ENCODE measurements around the gene SH2D4B.

SH2D4B gene

GRCh38 chr10:80664071-80664680 lies 126.5 kb downstream of the SH2D4B start:
- Histone ChIP-seq H3K27me3 (ENCODE audit: insufficient read depth, low read length) (no peaks in the 10 kb centered on the region; the same call in 1 of the 2 replicates), H3K4me1 (ENCODE audit: insufficient read depth, low read length) (no peaks in the 10 kb centered on the region), H3K4me3 (ENCODE audit: low read length) (no peak overlapping the region), H3K27ac (ENCODE audit: low read length) (no peak overlapping the region), H3K9me3 (ENCODE audit: insufficient read depth, low read depth, low read length) (no peaks in the 10 kb centered on the region), H3K36me3 (ENCODE audit: insufficient read depth, low read depth, low read length) (no peaks in the 10 kb centered on the region), H3K9ac (ENCODE audit: low read depth, low read length) (no peak overlapping the region)

DNA sequence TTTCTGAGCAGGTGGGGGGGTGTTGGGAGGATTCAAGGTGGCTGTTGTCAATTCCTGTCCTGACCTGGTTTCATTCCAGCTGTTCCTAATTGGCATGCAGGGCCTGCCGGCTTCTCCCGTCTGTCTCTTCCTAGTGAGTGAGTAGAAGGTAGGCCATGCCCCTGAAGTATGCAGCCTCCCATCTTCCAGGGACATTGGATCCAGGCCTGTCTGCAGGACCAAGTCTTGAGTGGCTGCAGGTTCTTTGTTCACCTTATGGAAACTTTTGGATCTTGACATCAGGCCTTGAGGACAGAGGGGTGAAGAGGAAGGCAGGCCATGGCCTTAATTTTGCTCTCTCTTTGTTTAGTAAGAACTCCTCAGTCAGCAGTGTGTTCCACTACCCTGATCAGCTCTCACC lies 131.8 kb downstream of the SH2D4B start:
- H3K4me1 ChIP-seq (ENCODE audit: insufficient read depth, low read length), result no peaks in the 10 kb centered on the region
- H3K27me3 ChIP-seq (ENCODE audit: insufficient read depth, low read length), result no peaks in the 10 kb centered on the region; the same call in 1 of the 2 replicates
- H3K36me3 ChIP-seq (ENCODE audit: insufficient read depth, low read depth, low read length), result no peaks in the 10 kb centered on the region
- no peak overlapping the region for H3K9ac ChIP-seq (ENCODE audit: low read depth, low read length)
- no peak overlapping the region for H3K27ac ChIP-seq (ENCODE audit: low read length)
- no peaks in the 10 kb centered on the region for H3K9me3 ChIP-seq (ENCODE audit: insufficient read depth, low read depth, low read length)
- H3K4me3 ChIP-seq (ENCODE audit: low read length), result no peak overlapping the region

DNA sequence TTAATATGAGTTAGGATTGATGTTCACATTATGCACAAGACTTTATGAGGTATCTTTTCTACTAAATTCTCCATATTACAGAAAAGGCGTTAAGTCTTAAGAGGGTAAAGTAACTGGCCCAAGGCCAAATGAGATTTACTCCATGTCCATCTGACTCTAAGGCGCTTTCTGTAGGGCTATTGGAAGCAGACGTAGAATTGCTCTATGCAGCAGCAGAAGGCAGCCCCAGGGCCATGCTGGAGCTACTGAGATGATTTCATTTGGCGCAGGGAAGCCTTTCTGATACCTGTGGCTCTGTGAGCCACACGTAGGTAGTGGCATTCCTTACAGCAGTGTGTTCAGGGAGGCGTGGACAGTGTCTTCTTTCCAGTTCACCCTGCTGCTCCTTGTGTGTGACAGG lies 133.1 kb downstream of the SH2D4B start:
- Histone ChIP-seq H3K9me3 (ENCODE audit: insufficient read depth, low read depth, low read length) (no peaks in the 10 kb centered on the region), H3K4me3 (ENCODE audit: low read length) (no peak overlapping the region), H3K36me3 (ENCODE audit: insufficient read depth, low read depth, low read length) (no peaks in the 10 kb centered on the region), H3K27me3 (ENCODE audit: insufficient read depth, low read length) (no peaks in the 10 kb centered on the region; the same call in 1 of the 2 replicates), H3K27ac (ENCODE audit: low read length) (no peak overlapping the region), H3K9ac (ENCODE audit: low read depth, low read length) (no peak overlapping the region), H3K4me1 (ENCODE audit: insufficient read depth, low read length) (no peaks in the 10 kb centered on the region)

DNA sequence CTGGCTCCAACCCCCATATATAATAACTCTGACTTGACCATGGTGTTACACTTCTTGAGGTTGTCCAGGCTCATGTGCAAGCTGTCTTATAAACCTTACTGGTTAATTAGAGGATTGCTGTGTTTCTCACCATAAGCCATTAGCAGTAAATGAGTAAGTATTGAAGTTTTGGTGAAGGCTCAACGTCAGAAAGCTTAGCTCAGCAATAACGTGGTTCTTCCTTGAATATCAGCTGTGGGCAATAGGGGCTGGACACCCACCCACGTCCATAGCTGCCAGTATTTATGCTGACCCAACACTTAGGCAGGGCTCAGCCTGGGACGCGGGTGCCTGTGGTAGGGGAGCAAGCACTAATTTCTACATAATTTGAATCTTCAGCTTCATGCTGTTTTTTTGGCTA lies 134.1 kb downstream of the SH2D4B start:
- H3K9ac ChIP-seq (ENCODE audit: low read depth, low read length), result no peak overlapping the region
- no peaks in the 10 kb centered on the region for H3K4me1 ChIP-seq (ENCODE audit: insufficient read depth, low read length)
- H3K27ac ChIP-seq (ENCODE audit: low read length), result no peak overlapping the region
- no peak overlapping the region for H3K4me3 ChIP-seq (ENCODE audit: low read length)
- H3K27me3 ChIP-seq (ENCODE audit: insufficient read depth, low read length), result no peaks in the 10 kb centered on the region; the same call in 1 of the 2 replicates
- H3K9me3 ChIP-seq (ENCODE audit: insufficient read depth, low read depth, low read length), result no peaks in the 10 kb centered on the region
- no peaks in the 10 kb centered on the region for H3K36me3 ChIP-seq (ENCODE audit: insufficient read depth, low read depth, low read length)

DNA sequence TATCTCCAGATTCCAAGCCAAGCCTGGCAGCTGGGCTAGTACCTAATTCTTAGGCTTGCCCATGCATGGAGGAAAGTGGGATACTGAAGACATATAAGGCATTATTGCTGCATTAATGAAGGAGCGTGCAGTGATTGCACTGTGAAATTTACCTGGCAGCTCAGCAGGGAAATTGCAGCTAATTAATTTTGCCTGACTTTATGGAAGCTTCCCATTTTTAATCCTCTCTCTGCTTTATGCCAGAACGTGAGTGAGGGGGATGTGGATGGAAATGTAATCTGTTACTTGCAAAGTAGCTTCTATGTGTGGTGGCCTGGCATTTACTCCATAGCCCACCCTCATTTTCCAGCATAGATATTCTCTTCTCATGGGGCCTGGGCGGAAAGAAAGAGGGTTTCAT lies 134.9 kb downstream of the SH2D4B start:
- H3K27ac ChIP-seq (ENCODE audit: low read length), result no peak overlapping the region
- no peaks in the 10 kb centered on the region for H3K4me1 ChIP-seq (ENCODE audit: insufficient read depth, low read length)
- no peaks in the 10 kb centered on the region for H3K27me3 ChIP-seq (ENCODE audit: insufficient read depth, low read length)
- H3K4me3 ChIP-seq (ENCODE audit: low read length), result no peak overlapping the region
- H3K9ac ChIP-seq (ENCODE audit: low read depth, low read length), result no peak overlapping the region
- H3K36me3 ChIP-seq (ENCODE audit: insufficient read depth, low read depth, low read length), result no peaks in the 10 kb centered on the region
- H3K9me3 ChIP-seq (ENCODE audit: insufficient read depth, low read depth, low read length), result no peaks in the 10 kb centered on the region

GRCh38 chr10:80674809-80675208 lies 137.1 kb downstream of the SH2D4B start:
- Histone ChIP-seq H3K27ac (ENCODE audit: low read length) (no peak overlapping the region), H3K4me3 (ENCODE audit: low read length) (no peak overlapping the region), H3K9me3 (ENCODE audit: insufficient read depth, low read depth, low read length) (no peaks in the 10 kb centered on the region), H3K27me3 (ENCODE audit: insufficient read depth, low read length) (no peaks in the 10 kb centered on the region), H3K9ac (ENCODE audit: low read depth, low read length) (no peak overlapping the region), H3K36me3 (ENCODE audit: insufficient read depth, low read depth, low read length) (no peaks in the 10 kb centered on the region), H3K4me1 (ENCODE audit: insufficient read depth, low read length) (no peaks in the 10 kb centered on the region)

- Histone ChIP-seq H3K27me3 (ENCODE audit: insufficient read depth, low read length) (no peaks in the 10 kb centered on the region), H3K9me3 (ENCODE audit: insufficient read depth, low read depth, low read length) (no peaks in the 10 kb centered on the region), H3K27ac (ENCODE audit: low read length) (no peak overlapping the region), H3K9ac (ENCODE audit: low read depth, low read length) (no peak overlapping the region), H3K4me1 (ENCODE audit: insufficient read depth, low read length) (no peaks in the 10 kb centered on the region), H3K36me3 (ENCODE audit: insufficient read depth, low read depth, low read length) (no peaks in the 10 kb centered on the region), H3K4me3 (ENCODE audit: low read length) (no peak overlapping the region)
Observed at GRCh38 chr10:80681142-80681541, 143.4 kb downstream of the SH2D4B start.

GRCh38 chr10:80684259-80684658 lies 146.6 kb downstream of the SH2D4B start:
- no peaks in the 10 kb centered on the region for H3K9me3 ChIP-seq (ENCODE audit: insufficient read depth, low read depth, low read length)
- no peaks in the 10 kb centered on the region for H3K27me3 ChIP-seq (ENCODE audit: insufficient read depth, low read length)
- no peaks in the 10 kb centered on the region for H3K4me1 ChIP-seq (ENCODE audit: insufficient read depth, low read length)
- H3K4me3 ChIP-seq (ENCODE audit: low read length), result no peak overlapping the region
- H3K9ac ChIP-seq (ENCODE audit: low read depth, low read length), result no peak overlapping the region
- no peak overlapping the region for H3K27ac ChIP-seq (ENCODE audit: low read length)
- H3K36me3 ChIP-seq (ENCODE audit: insufficient read depth, low read depth, low read length), result no peaks in the 10 kb centered on the region

- no peak overlapping the region for H3K4me3 ChIP-seq (ENCODE audit: low read length)
- H3K4me1 ChIP-seq (ENCODE audit: insufficient read depth, low read length), result no peaks in the 10 kb centered on the region
- no peaks in the 10 kb centered on the region for H3K27me3 ChIP-seq (ENCODE audit: insufficient read depth, low read length)
- H3K9ac ChIP-seq (ENCODE audit: low read depth, low read length), result no peak overlapping the region
- H3K36me3 ChIP-seq (ENCODE audit: insufficient read depth, low read depth, low read length), result no peaks in the 10 kb centered on the region
- no peak overlapping the region for H3K27ac ChIP-seq (ENCODE audit: low read length)
- no peaks in the 10 kb centered on the region for H3K9me3 ChIP-seq (ENCODE audit: insufficient read depth, low read depth, low read length)
Observed at GRCh38 chr10:80685355-80685754, 147.7 kb downstream of the SH2D4B start.

DNA sequence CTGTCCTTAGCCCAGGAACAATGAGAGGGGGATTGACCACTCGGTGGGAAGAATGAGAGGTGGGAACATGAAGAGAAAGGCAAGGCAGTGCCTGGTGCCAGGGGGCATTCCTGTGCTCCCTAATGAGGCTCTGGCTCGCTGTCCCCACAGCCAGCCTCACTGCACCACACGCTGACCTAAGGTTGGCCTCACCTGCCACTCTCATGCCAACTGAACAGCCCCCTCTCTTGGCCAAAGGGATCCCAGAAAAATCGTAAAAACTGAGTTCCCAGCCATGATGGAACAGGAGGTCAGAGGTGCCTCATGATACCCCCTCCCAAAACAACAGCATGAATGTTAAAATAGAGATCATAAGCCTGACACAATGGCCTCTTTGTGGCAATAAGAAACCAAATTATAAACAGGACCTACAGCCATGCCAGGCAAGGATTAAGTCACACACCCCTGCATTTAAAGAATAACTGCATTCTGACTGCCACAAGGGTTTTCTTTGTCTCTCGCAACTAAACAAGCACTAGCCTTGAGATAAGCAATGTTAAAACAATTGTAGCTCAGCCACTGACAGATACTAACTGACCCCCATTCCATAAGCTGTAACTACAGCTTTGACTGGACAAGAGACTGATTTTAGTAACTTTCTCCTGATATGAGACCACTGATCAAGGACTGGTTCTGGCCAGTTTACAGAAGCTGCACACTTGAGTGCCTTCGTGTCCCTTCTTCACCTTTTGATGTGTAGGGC lies 149.2 kb downstream of the SH2D4B start:
- H3K9ac ChIP-seq (ENCODE audit: low read depth, low read length), result no peak overlapping the region
- no peaks in the 10 kb centered on the region for H3K36me3 ChIP-seq (ENCODE audit: insufficient read depth, low read depth, low read length)
- H3K9me3 ChIP-seq (ENCODE audit: insufficient read depth, low read depth, low read length), result no peaks in the 10 kb centered on the region
- no peak overlapping the region for H3K4me3 ChIP-seq (ENCODE audit: low read length)
- H3K27me3 ChIP-seq (ENCODE audit: insufficient read depth, low read length), result no peaks in the 10 kb centered on the region
- H3K27ac ChIP-seq (ENCODE audit: low read length), result no peak overlapping the region
- no peaks in the 10 kb centered on the region for H3K4me1 ChIP-seq (ENCODE audit: insufficient read depth, low read length)

DNA sequence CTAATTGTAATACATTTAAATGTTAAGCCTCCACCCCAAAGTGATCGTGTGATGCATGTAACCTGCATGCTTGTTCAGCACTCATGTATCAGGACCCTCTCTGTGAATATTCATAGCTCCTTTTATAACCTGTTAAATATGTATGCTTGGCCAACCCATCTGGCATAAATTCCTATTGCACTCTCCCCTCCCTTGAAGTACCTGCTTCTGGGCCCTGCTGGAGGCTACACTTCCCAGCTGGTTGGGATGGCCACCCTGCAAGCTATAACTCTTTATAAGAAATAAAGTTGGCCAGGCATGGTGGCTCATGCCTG lies 149.7 kb downstream of the SH2D4B start:
- H3K9ac ChIP-seq (ENCODE audit: low read depth, low read length), result no peak overlapping the region
- H3K36me3 ChIP-seq (ENCODE audit: insufficient read depth, low read depth, low read length), result no peaks in the 10 kb centered on the region
- H3K27me3 ChIP-seq (ENCODE audit: insufficient read depth, low read length), result no peaks in the 10 kb centered on the region
- H3K27ac ChIP-seq (ENCODE audit: low read length), result no peak overlapping the region
- no peaks in the 10 kb centered on the region for H3K4me1 ChIP-seq (ENCODE audit: insufficient read depth, low read length)
- no peaks in the 10 kb centered on the region for H3K9me3 ChIP-seq (ENCODE audit: insufficient read depth, low read depth, low read length)
- no peak overlapping the region for H3K4me3 ChIP-seq (ENCODE audit: low read length)

DNA sequence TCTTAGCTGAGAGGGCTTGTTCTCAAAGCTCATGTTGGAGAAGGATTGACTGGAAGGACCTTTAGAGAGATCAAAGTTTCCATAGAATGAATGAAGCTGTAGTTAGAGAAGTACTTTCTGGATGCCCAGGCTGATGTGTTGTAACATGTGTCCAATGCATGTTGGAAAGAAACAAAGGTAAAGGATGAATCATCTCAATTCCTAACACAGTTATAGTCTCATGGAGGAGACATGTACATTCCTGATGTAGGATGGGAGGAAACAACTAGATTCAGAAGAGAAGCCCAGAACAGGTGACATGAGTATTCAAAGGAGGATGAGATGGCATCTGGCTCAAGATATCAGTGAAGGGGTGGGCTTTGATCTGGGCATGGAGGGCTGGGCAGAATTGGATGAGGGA lies 152.7 kb downstream of the SH2D4B start:
- Histone ChIP-seq H3K36me3 (ENCODE audit: insufficient read depth, low read depth, low read length) (no peaks in the 10 kb centered on the region), H3K9me3 (ENCODE audit: insufficient read depth, low read depth, low read length) (no peaks in the 10 kb centered on the region), H3K27me3 (ENCODE audit: insufficient read depth, low read length) (no peaks in the 10 kb centered on the region), H3K4me3 (ENCODE audit: low read length) (no peak overlapping the region), H3K4me1 (ENCODE audit: insufficient read depth, low read length) (no peaks in the 10 kb centered on the region), H3K27ac (ENCODE audit: low read length) (no peak overlapping the region), H3K9ac (ENCODE audit: low read depth, low read length) (no peak overlapping the region)

All from iPS-20b (cell line).